GM23338 (cell line): ENCODE data around the gene SHC4.

ENCODE experiments used
- CTCF ChIP-seq, 2 experiments: fragments of 200-600 bp in 1 of 2; sonication (generic) in 1 of 2; conservative IDR thresholded peaks; 2 replicates each; pipeline versions ENCODE4 v1.5.1 to v1.6.1; 2016 to 2017; ENCODE audit warnings: antibody characterized with exemption in 2 of 2, low read depth in 2 of 2, mild to moderate bottlenecking in 2 of 2, moderate library complexity in 1 of 2
- EZH2 ChIP-seq: fragments of 200-600 bp; sonication (generic); IDR thresholded peaks from one replicate; pipeline ENCODE4 v1.8.0; 2017; ENCODE audit warnings: antibody characterized with exemption, mild to moderate bottlenecking, low read depth; ENCODE audit not compliant: unreplicated experiment
- EZH2phosphoT487 ChIP-seq: fragments of 200-600 bp; sonication (generic); IDR thresholded peaks from one replicate; pipeline ENCODE4 v1.8.1; 2018; ENCODE audit warnings: antibody characterized with exemption; ENCODE audit not compliant: unreplicated experiment
- JUNB ChIP-seq: IDR thresholded peaks from one replicate; pipeline ENCODE4 v1.6.1; 2016; ENCODE audit warnings: antibody characterized with exemption; ENCODE audit not compliant: unreplicated experiment
- POLR2AphosphoS5 ChIP-seq: IDR thresholded peaks from 2 replicates; pipeline ENCODE4 v1.6.1; 2016; ENCODE audit warnings: antibody characterized with exemption, low read depth
- REST ChIP-seq: IDR thresholded peaks from one replicate; pipeline ENCODE4 v1.6.1; 2018; ENCODE audit warnings: antibody characterized with exemption; ENCODE audit not compliant: unreplicated experiment
- ZNF462 ChIP-seq: fragments of 250-450 bp; sonication (Bioruptor Pico); IDR thresholded peaks from 2 replicates; pipeline ENCODE4 v1.5.0; 2020; ENCODE audit warnings: mild to moderate bottlenecking, moderate library complexity

GRCh38 chr15:48976444-48977088 is 12.8 kb upstream of the SHC4 start:
- TF ChIP-seq CTCF (conservative IDR thresholded peaks at IDR 0.05; ENCODE audit: low read depth in 2 of 2) (no peak), EZH2 (no peak), POLR2AphosphoS5 (no peak), ZNF462 (no peak), JUNB (no peak), REST (no peak), EZH2phosphoT487 (no peak)
